BJ (cell line): ENCODE data around the gene BNIP1. TPM values are rescaled to one million over a fixed set of nuclear protein-coding genes. Genes with fewer than 3 reads are reported as not detected.

Experiments used
- CTCF ChIA-PET: fragments of 350-600 bp; formaldehyde crosslinking; extraction: SDS; loops from one replicate; lab custom pipeline; 2021; ENCODE audit warnings: antibody characterized with exemption, inconsistent platforms; lab: Yijun Ruan, JAX
- POLR2A ChIA-PET: fragments of 300-600 bp; sonication (Branson Sonifier 250); formaldehyde crosslinking; extraction: SDS; loops from one replicate; lab custom pipeline; 2021; ENCODE audit warnings: antibody characterized with exemption; lab: Charles Lee
- DNase-seq: peaks from one replicate; pipeline ENCODE4 v3.0.0-alpha.2; 2011; ENCODE audit warnings: low read depth
- H3K27me3 ChIP-seq: 2 replicates; pipeline ENCODE4 v1.6.0; 2011; ENCODE audit warnings: low read length; ENCODE audit not compliant: control insufficient read depth, insufficient read depth
- H3K36me3 ChIP-seq: 2 replicates; pipeline ENCODE4 v1.5.1; 2011; ENCODE audit warnings: low read length; ENCODE audit not compliant: control insufficient read depth, insufficient read depth
- H3K4me3 ChIP-seq: 2 replicates; pipeline ENCODE4 v1.5.1; 2011; ENCODE audit warnings: low read depth, mild to moderate bottlenecking, control low read depth, low read length
- CTCF ChIP-seq: IDR thresholded peaks from 2 replicates; pipeline ENCODE4 v1.5.1; 2011; ENCODE audit warnings: low read depth, mild to moderate bottlenecking, control low read depth, inconsistent platforms, low read length, moderate library complexity; ENCODE audit not compliant: insufficient read depth
- polyA plus RNA-seq: library from polyadenylated mRNA; depleted of rRNA; stranded (reverse); fragments of >200 nt; gene quantifications from 2 replicates; pipeline ENCODE4 v1.2.3, GENCODE V29; 2011

BNIP1 gene
- polyA plus RNA-seq, 1 experiment: 16.8 TPM

GRCh38 chr5:173198049-173198448 lies 53.7 kb downstream of the BNIP1 start:
- TF ChIP-seq CTCF: no peak
- Histone ChIP-seq H3K4me3 (no peak overlapping the region), H3K36me3 (no peaks in the 10 kb centered on the region), H3K27me3 (peaks cover 11% of the 10 kb centered on the region)
- no peak for DNase-seq
- POLR2A ChIA-PET: interaction anchor here (0.6 kb wide), 1 partner anchor 8 kb away, joined by 3 read pairs; no protein-coding TSS in a partner anchor
- CTCF ChIA-PET: no interaction called here

- ChIA-PET POLR2A (no interaction called here), CTCF (no interaction called here)
- no peak for TF ChIP-seq CTCF
- H3K27me3 ChIP-seq: peaks cover 10% of the 10 kb centered on the region
- no peak for DNase-seq
- no peaks in the 10 kb centered on the region for H3K36me3 ChIP-seq
- H3K4me3 ChIP-seq: no peak overlapping the region
Measured at GRCh38 chr5:173200356-173200755, 56.0 kb downstream of the BNIP1 start.

- TF ChIP-seq CTCF: no peak
- Histone ChIP-seq H3K4me3 (no peak overlapping the region), H3K27me3 (peaks cover 9% of the 10 kb centered on the region), H3K36me3 (no peaks in the 10 kb centered on the region)
- peak; percentile 32 for DNase-seq
- CTCF ChIA-PET: interaction anchor here (1.2 to 1.6 kb wide), 3 partner anchors 15 to 495 kb away, joined by 4 to 10 read pairs (median 5); no protein-coding TSS in a partner anchor
- POLR2A ChIA-PET: no interaction called here
Measured at GRCh38 chr5:173201636-173202265, 57.4 kb downstream of the BNIP1 start.

GRCh38 chr5:173202266-173202875 lies 58.0 kb downstream of the BNIP1 start:
- no peak for DNase-seq
- Histone ChIP-seq H3K36me3 (no peaks in the 10 kb centered on the region), H3K4me3 (no peak overlapping the region), H3K27me3 (peaks cover 10% of the 10 kb centered on the region)
- ChIA-PET CTCF (interaction anchor here (1.2 to 1.6 kb wide), 3 partner anchors 15 to 495 kb away, joined by 4 to 10 read pairs (median 5); no protein-coding TSS in a partner anchor), POLR2A (no interaction called here)
- no peak for TF ChIP-seq CTCF

GRCh38 chr5:173204185-173204979 lies 60.1 kb downstream of the BNIP1 start:
- DNase-seq: no peak
- no peak overlapping the region for H3K4me3 ChIP-seq
- TF ChIP-seq CTCF: peak; percentile 59
- ChIA-PET CTCF (interaction anchor here (1.0 kb wide), 1 partner anchor 37 kb away, joined by 5 read pairs; no protein-coding TSS in a partner anchor), POLR2A (no interaction called here)
- H3K36me3 ChIP-seq: no peaks in the 10 kb centered on the region
- peaks cover 10% of the 10 kb centered on the region for H3K27me3 ChIP-seq
